ENCODE measurements around the gene ALAS1.
A peak's percentile ranks its signal among the peaks of the same experiment; 100 is the strongest.

ALAS1 gene

DNA sequence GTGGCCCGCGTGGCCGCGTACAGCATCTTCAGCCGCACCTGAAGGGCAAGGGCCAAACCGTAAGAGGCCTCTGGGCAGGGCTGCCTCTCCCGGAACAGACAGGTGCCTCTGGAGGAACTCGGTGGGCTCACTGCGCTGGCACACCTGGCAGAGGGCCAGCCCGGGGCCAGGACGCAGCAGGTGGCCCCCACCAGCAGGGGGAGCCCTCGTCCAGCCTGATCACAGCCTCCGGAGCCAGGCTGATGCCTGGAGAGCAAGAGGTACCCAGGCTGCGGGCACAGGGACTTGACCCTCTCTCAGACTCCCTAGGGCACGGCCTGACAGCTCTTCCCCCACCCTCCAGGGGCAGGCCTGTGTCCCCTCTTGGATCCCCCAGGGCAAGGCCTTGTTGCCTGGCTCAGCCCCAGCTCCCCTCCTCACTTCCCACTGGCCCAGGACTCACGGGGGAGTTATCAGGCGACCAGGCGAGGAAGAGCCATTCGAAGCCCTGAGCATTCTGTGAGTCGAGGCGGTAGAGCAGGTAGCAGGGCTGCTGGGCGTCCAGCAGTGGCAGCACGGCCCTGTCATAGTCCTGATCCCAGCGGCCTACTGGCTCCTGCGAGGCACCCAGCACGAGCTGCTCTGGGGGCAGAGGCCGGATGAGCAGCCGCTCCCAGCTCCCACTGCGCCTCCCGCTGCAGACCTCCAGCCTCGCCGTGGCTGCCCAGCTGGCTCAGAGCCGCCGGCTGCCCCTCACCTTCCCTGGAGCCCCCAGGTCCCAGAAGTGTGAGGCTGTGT is 33.7 kb downstream of the ALAS1 start:
- TF ChIP-seq ARNT (IDR thresholded peaks at IDR 0.05), result no peak
- no peak for TF ChIP-seq SP1 (IDR thresholded peaks at IDR 0.05)
- no peak for TF ChIP-seq TARDBP (IDR thresholded peaks at IDR 0.05)
- no peak for TF ChIP-seq FOXA1 (IDR thresholded peaks at IDR 0.05)
- TF ChIP-seq, protein P1, sequence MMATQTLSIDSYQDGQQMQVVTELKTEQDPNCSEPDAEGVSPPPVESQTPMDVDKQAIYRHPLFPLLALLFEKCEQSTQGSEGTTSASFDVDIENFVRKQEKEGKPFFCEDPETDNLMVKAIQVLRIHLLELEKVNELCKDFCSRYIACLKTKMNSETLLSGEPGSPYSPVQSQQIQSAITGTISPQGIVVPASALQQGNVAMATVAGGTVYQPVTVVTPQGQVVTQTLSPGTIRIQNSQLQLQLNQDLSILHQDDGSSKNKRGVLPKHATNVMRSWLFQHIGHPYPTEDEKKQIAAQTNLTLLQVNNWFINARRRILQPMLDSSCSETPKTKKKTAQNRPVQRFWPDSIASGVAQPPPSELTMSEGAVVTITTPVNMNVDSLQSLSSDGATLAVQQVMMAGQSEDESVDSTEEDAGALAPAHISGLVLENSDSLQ (IDR thresholded peaks at IDR 0.05), result no peak
- no peak for TF ChIP-seq ZNF384 (IDR thresholded peaks at IDR 0.05)
- TF ChIP-seq SUZ12 (IDR thresholded peaks at IDR 0.05), result no peak
- no peak for TF ChIP-seq FOXK2 (IDR thresholded peaks at IDR 0.05)
- no peak for TF ChIP-seq ELF4 (IDR thresholded peaks at IDR 0.05)
- TF ChIP-seq HDGF (IDR thresholded peaks at IDR 0.05; ENCODE audit: borderline replicate concordance), result no peak
- TF ChIP-seq CTBP1 (IDR thresholded peaks at IDR 0.05; ENCODE audit: borderline replicate concordance), result no peak
- TF ChIP-seq BHLHE40 (IDR thresholded peaks at IDR 0.05; ENCODE audit: borderline replicate concordance), result no peak
- peak; percentile 81 for DNase-seq (ENCODE audit: extremely low spot score)
- POLR2A ChIA-PET, result interaction anchor here (0.7 to 1.2 kb wide), 3 partner anchors 9 to 108 kb away, joined by 3 to 4 read pairs (median 3); partner anchors contain the start of gene GLYCTK
- CTCF ChIA-PET, result interaction anchor here (0.5 to 2.2 kb wide), 21 partner anchors 9 to 1759 kb away, joined by 3 to 16 read pairs (median 4); partner anchors contain the start of genes GLYCTK and WDR82

DNA sequence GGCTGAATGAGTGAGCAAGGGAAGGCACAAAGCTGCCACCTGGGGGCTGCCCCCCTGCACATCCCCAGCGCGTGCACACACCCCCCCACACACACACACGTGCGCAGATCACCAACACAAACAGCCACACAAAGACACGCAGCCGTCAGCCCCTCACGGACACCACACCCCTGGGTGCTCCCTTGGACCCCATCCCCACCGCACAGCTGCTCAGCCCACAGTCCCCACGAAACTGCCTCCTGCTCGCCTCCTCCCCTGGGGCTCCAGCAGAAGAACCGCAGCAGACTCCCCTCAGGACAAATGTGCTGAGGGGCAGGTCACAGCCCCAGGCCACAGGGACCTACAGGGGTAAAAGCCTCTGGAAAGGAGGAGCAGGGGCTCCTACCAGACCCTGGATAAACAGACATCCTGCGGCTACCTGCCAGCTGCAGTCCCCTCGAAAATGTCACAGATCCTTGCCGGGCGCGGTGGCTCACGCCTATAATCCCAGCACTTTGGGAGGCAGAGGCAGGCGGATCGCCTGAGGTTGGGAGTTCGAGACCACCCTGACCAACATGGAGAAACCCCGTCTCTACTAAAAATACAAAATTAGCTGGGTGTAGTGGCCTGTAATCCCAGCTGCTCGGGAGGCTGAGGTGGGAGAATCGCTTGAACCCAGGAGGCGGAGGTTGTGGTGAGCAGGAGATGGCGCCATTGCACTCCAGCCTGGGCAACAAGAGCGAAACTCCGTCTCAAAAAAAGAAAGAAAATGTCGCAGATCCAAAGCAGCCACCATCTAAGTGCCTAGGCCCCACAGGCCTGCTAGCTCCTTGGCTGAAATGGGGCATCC is 34.5 kb downstream of the ALAS1 start:
- TF ChIP-seq CTBP1 (IDR thresholded peaks at IDR 0.05; ENCODE audit: borderline replicate concordance) (no peak), HDGF (IDR thresholded peaks at IDR 0.05; ENCODE audit: borderline replicate concordance) (no peak), ARNT (IDR thresholded peaks at IDR 0.05) (no peak), FOXK2 (IDR thresholded peaks at IDR 0.05) (no peak), BHLHE40 (IDR thresholded peaks at IDR 0.05; ENCODE audit: borderline replicate concordance) (no peak), FOXA1 (IDR thresholded peaks at IDR 0.05) (no peak), FOXM1 (IDR thresholded peaks at IDR 0.05; ENCODE audit: borderline replicate concordance) (no peak), SP1 (IDR thresholded peaks at IDR 0.05) (no peak), L3MBTL2 (conservative IDR thresholded peaks at IDR 0.05) (no peak), TARDBP (IDR thresholded peaks at IDR 0.05) (no peak), LEF1 (IDR thresholded peaks at IDR 0.05; ENCODE audit: borderline replicate concordance) (no peak), SUZ12 (IDR thresholded peaks at IDR 0.05) (no peak)
- CTCF ChIA-PET, result interaction anchor here (0.5 to 2.2 kb wide), 13 partner anchors 10 to 214 kb away, joined by 3 to 12 read pairs (median 5); partner anchors contain the start of gene WDR82
- POLR2A ChIA-PET, result interaction anchor here (0.6 to 1.2 kb wide), 3 partner anchors 8 to 107 kb away, joined by 3 to 4 read pairs (median 3); partner anchors contain the start of gene GLYCTK
- no peak for DNase-seq (ENCODE audit: extremely low spot score)

DNA sequence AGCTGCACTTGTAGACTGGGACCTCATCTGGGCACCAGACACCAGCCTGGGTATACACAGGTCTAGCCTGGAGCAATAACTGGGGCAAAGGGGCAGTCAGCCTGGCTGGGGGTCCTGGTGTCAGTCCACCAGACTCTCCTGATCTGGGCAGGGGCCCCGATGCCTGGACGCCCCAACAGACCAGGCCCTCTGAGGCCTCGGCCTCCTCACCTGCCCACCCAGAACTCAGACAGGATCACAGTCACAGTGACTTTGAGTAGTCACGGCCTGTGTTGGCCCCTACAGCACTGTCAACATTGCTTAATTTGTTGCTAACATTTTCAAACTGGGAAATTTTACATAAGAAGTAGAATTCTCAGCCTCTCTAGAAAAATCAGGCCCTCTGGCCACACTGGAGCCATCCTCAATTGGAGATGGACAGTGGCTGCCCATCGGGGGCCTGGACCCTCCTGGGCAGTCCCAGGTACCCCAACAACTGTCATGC is 35.2 kb downstream of the ALAS1 start:
- no peak for TF ChIP-seq TARDBP (IDR thresholded peaks at IDR 0.05)
- TF ChIP-seq NFRKB (IDR thresholded peaks at IDR 0.05), result no peak
- TF ChIP-seq LEF1 (IDR thresholded peaks at IDR 0.05; ENCODE audit: borderline replicate concordance), result no peak
- TF ChIP-seq CTBP1 (IDR thresholded peaks at IDR 0.05; ENCODE audit: borderline replicate concordance), result no peak
- no peak for TF ChIP-seq SP1 (IDR thresholded peaks at IDR 0.05)
- TF ChIP-seq SUZ12 (IDR thresholded peaks at IDR 0.05), result no peak
- TF ChIP-seq, protein P1 (IDR thresholded peaks at IDR 0.05), result no peak
- no peak for TF ChIP-seq FOXM1 (IDR thresholded peaks at IDR 0.05; ENCODE audit: borderline replicate concordance)
- TF ChIP-seq ARNT (IDR thresholded peaks at IDR 0.05), result no peak
- CTCF ChIA-PET, result interaction anchor here (0.7 to 2.2 kb wide), 5 partner anchors 10 to 203 kb away, joined by 3 to 12 read pairs (median 6); partner anchors contain the start of gene WDR82
- no peak for DNase-seq (ENCODE audit: extremely low spot score)
- POLR2A ChIA-PET, result interaction anchor here (0.6 to 1.2 kb wide), 2 partner anchors 54 to 106 kb away, joined by 3 read pairs; partner anchors contain the start of gene GLYCTK

DNA sequence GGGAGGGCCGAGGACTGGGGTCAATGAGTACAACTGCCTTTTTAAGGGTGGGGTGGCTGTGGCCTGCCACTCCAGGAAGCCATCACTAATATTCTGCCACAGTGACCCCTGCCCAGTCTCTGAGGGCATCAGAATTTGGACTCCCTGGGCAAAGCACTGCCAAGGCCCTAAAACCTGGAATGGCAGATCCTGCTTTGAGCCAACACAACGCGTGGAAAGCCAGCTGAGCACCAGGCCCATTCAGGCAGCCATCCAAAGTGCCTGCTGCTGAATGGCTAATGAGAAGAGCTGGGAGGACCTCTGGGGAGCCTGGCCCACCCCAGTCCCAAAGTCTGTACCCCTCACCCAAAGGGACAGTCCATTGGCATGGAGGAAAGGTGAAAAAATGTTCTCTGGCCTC is 36.0 kb downstream of the ALAS1 start:
- CTCF ChIA-PET, result interaction anchor here (0.6 to 1.0 kb wide), 2 partner anchors 13 to 76 kb away, joined by 3 read pairs; no protein-coding TSS in a partner anchor
- POLR2A ChIA-PET, result interaction anchor here (1.4 to 1.9 kb wide), 2 partner anchors 14 to 43 kb away, joined by 4 to 5 read pairs; no protein-coding TSS in a partner anchor
- TF ChIP-seq SP1 (IDR thresholded peaks at IDR 0.05) (no peak), TARDBP (IDR thresholded peaks at IDR 0.05) (no peak), HDGF (IDR thresholded peaks at IDR 0.05; ENCODE audit: borderline replicate concordance) (no peak)
- DNase-seq (ENCODE audit: extremely low spot score), result no peak

DNA sequence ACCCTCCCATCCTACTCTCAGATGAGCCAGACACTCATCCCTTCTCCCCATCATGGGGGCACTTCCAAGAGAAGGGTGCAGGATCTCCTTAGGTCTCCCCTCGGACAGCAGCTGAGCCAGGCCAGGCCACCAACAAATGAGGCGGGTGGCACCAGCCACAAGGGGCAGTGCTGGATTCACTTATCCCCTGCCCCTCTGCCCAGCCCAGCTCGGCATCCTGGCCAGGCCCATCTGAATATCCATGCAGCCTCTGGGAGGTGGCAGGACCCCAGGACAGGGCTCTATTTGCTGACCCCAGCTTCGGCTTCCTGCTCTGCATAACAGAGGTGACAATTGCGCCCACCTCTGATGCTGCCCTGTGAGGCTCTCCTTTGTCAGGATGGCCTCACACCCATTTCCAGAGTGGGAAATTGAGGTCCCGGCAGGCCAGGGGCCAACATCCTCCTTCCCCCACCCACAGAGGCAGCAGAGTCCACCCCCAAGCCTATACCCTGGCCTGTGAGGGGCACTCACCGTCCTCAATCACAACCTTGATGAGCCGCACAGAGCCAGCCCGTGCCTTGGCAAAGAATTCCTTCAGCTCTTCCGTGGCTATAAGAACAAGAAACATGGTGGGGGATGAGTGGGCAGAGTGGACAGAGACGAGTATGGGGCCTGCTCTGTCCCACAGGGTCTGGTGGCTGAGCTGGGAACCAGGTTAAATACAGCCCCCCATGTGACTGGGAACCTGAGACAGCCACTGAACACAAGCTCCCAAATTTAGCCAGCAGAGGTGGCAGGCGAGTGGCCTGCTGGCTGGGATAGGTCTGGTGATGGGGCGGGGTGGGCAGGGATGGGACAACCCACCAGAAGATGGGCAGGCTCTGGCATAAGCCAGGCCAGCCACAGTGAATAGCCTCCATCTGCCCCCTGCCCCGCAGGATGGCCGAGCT is 36.8 kb downstream of the ALAS1 start:
- DNase-seq (ENCODE audit: extremely low spot score), result no peak
- ChIA-PET CTCF (interaction anchor here (0.6 to 1.0 kb wide), 2 partner anchors 14 to 77 kb away, joined by 3 read pairs; no protein-coding TSS in a partner anchor), POLR2A (interaction anchor here (1.4 to 1.9 kb wide), 2 partner anchors 14 to 43 kb away, joined by 4 to 5 read pairs; no protein-coding TSS in a partner anchor)
- no peak for TF ChIP-seq BHLHE40 (IDR thresholded peaks at IDR 0.05; ENCODE audit: borderline replicate concordance)
- TF ChIP-seq SP1 (IDR thresholded peaks at IDR 0.05), result no peak
- TF ChIP-seq FOXM1 (IDR thresholded peaks at IDR 0.05; ENCODE audit: borderline replicate concordance), result no peak
- TF ChIP-seq FOXA1 (IDR thresholded peaks at IDR 0.05), result no peak
- TF ChIP-seq ELF4 (IDR thresholded peaks at IDR 0.05), result no peak
- TF ChIP-seq FOXK2 (IDR thresholded peaks at IDR 0.05), result no peak
- no peak for TF ChIP-seq SUZ12 (IDR thresholded peaks at IDR 0.05)
- no peak for TF ChIP-seq CTBP1 (IDR thresholded peaks at IDR 0.05; ENCODE audit: borderline replicate concordance)
- no peak for TF ChIP-seq L3MBTL2 (conservative IDR thresholded peaks at IDR 0.05)
- no peak for TF ChIP-seq LEF1 (IDR thresholded peaks at IDR 0.05; ENCODE audit: borderline replicate concordance)
- no peak for TF ChIP-seq NFRKB (IDR thresholded peaks at IDR 0.05)
- no peak for TF ChIP-seq TARDBP (IDR thresholded peaks at IDR 0.05)
- TF ChIP-seq ZNF384 (IDR thresholded peaks at IDR 0.05), result no peak
- no peak for TF ChIP-seq HDGF (IDR thresholded peaks at IDR 0.05; ENCODE audit: borderline replicate concordance)
- TF ChIP-seq ARNT (IDR thresholded peaks at IDR 0.05), result no peak
- TF ChIP-seq, protein P1 (IDR thresholded peaks at IDR 0.05), result no peak
